Stimulated activated CD4-positive, alpha-beta T cell treated with anti-CD3 and anti-CD28 coated beads, Interleukin-1b, Interleukin-23, amount 100 ng/mL, for 4 hours (primary cell): ENCODE results near the gene ZBTB43.

Source experiments
- DNase-seq, 2 donors: peaks; one replicate each; pipeline ENCODE4 v3.0.0-alpha.2; 2020; ENCODE audit warnings: low read depth in 2 of 2

Gene ZBTB43

DNA sequence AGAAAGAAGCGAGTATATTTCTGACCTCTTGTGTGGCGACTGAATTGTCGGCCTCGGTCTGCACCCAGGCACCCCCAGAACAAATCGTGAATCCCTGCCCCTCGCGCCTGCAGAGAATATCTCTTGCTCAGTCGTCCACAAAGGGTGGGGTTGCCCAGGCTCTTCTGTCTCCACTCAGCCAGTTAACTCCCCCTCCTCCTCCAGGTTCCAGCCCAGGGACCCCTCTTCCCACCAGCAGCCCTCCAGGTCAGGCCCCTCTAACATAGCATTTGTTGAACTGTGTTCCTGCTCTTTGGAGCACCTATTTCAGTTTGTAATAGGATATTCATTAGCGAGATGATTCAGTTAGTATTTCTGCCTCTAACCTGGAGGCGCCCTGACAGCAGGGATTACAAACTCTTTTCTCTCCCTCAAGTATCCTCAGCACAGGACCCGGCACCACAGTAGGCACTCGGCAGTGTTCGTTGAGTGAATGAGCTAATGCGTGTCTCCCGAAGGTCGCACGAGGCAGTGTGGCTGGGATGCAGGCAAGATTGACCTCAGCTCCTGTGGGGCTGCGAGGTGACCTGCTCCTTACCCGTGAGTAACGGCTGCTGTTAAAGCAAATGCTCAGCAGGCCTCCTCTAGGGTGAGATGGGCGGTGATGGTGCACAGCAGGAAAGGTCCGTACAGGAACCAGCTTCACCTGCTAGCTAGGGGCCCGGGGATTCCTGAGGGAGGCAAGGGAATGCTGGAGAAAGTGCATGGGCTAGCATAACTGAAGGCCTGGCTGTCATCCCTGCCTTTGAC lies 81.4 kb downstream of the ZBTB43 start:
- DNase-seq, result no peak

DNA sequence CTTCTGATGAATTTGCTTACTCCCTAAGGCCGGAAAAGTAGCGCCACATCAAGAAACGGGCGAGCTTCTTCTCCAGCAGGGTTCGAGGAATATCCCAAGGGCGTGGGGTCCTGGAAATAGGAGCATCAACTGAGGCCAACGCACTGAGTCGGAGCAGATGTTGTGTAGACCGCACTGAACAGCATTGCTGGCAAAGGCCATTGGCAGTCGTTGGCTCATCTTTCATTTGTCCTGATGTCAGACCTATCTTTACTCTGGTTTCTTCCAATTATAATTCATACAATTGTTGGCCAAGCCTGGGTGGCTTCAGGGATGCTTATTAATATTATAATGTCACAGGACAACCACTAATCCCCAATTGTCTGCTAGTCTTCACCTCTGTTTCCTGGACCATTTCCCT lies 82.1 kb downstream of the ZBTB43 start:
- no peak for DNase-seq
